ENCODE data around the gene TMEM35A. TPM values are rescaled to one million over a fixed set of nuclear protein-coding genes. Genes with fewer than 3 reads are reported as not detected.

The TMEM35A gene
- 67.3 TPM for total RNA-seq

GRCh38 chrX:101078716-101079598 lies at the start of gene TMEM35A:
Gene TMEM35A, plus strand, starts transcription at chrX:101078879. Its CDS starts 124 bp downstream, at chrX:101079003.

GRCh38 chrX:101051549-101052302 lies 27.0 kb upstream of the TMEM35A start, which contains the start of gene TRMT2B:
Gene TRMT2B, minus strand, starts transcription at chrX:101052111. Its CDS starts 9,822 bp downstream, at chrX:101042289.

GRCh38 chrX:101097546-101098453 lies 19.1 kb downstream of the TMEM35A start, which contains the start of gene CENPI:
Gene CENPI, plus strand, starts transcription at chrX:101098204. Its CDS starts 2,867 bp downstream, at chrX:101101071.

Other genes starting within 250 kb of the TMEM35A start
- not detected for gene NOX1, start 204.5 kb upstream of the TMEM35A start, total RNA-seq
- gene XKRX, start 150.0 kb upstream of the TMEM35A start, total RNA-seq = not detected
- gene ARL13A, start 109.2 kb upstream of the TMEM35A start, total RNA-seq = not detected
- gene TRMT2B, start 26.8 kb upstream of the TMEM35A start, total RNA-seq = 9.7 TPM
- 13.5 TPM for gene CENPI, start 19.3 kb downstream of the TMEM35A start, total RNA-seq
- 8.5 TPM for gene DRP2, start 140.9 kb downstream of the TMEM35A start, total RNA-seq
- 0.31 TPM for gene TAF7L, start 212.5 kb downstream of the TMEM35A start, total RNA-seq

All from parietal lobe (tissue), 1 donor.